Measurements from ENCODE around the gene AKAP11. TPM values are rescaled to one million over a fixed set of nuclear protein-coding genes. Genes with fewer than 3 reads are reported as not detected.

AKAP11 gene
- total RNA-seq, 1 experiment from 2014 or later = 5.2 TPM

DNA sequence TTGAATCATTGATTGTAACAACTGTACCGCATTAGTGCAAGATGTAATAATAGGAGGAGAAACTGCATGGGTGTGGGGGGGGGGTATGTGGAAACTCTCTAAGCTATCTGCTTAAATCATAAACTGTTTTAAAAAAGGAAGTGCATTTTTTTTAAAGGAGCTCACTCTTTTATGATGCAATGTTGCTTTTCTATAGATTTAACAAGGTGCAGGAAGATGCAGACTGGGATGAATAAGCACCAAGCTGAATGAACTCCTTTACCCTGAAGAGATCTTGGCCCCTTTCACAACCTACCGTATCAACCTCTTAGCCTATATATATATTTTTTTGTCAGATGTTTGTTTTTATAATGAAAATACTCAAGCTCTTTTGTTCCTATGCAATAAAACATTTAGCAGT is 95.9 kb downstream of the AKAP11 start:
- CTCF ChIA-PET = interaction anchor here (0.6 kb wide), 1 partner anchor 111 kb away, joined by 5 read pairs; no protein-coding TSS in a partner anchor
- DNase-seq = no peak

DNA sequence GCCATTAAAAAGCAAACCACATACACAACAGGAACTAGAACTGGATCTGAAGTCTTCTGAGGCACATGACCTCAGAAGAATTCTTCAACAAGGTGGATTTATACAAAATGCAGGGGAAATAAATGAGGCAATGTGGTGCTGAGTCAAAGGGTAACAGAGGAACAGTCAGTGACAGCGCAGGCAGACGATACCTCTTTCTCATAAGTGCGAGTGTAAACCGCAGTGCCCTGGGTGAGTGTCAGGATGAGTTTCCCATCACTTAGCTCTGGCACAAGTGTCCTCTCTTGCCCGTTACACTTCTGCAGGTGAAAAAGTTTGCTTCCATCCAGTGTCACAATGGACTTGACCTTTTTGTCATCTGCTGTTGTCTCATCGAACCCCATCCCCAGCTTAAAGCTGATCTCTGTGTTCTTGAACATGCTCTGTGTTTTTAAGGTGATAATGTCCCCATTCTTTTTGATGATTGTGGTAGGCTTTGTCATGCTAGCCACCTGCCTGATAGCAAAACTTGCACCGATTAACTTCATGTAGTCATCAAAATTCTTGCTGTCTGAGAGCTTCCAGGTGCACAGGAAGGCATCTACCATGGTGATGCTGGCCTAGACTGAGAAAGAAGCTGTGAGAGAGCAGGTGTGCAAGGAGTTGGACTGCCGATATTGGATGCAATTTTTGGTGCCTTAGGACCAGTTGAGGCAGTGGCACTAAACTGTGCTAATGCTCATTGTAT is 97.3 kb downstream of the AKAP11 start:
- BruUV-seq (replicated peaks) = no TSS peak
- ATAC-seq (no peak), DNase-seq (no peak)
- POLR2A ChIA-PET (ENCODE audit: unreplicated experiment) = no interaction called here
- H2AFZ ChIP-seq (ENCODE audit: low read length) = no peak overlapping the region
- no peaks in the 10 kb centered on the region for H3K36me3 ChIP-seq (ENCODE audit: low read depth, low read length)
- H3K4me3 ChIP-seq (ENCODE audit: low read length) = no peak overlapping the region
- H3K4me1 ChIP-seq (ENCODE audit: insufficient read depth, low read length) = peaks cover 6% of the 10 kb centered on the region
- no peaks in the 10 kb centered on the region for H3K9me2 ChIP-seq (replicated peaks; ENCODE audit: low read length)
- CTCF ChIA-PET = no interaction called here
- no peak overlapping the region for H3K4me2 ChIP-seq (ENCODE audit: low read length)
- no peaks in the 10 kb centered on the region for H4K20me1 ChIP-seq (ENCODE audit: low read length)
- TF ChIP-seq, protein P1, sequence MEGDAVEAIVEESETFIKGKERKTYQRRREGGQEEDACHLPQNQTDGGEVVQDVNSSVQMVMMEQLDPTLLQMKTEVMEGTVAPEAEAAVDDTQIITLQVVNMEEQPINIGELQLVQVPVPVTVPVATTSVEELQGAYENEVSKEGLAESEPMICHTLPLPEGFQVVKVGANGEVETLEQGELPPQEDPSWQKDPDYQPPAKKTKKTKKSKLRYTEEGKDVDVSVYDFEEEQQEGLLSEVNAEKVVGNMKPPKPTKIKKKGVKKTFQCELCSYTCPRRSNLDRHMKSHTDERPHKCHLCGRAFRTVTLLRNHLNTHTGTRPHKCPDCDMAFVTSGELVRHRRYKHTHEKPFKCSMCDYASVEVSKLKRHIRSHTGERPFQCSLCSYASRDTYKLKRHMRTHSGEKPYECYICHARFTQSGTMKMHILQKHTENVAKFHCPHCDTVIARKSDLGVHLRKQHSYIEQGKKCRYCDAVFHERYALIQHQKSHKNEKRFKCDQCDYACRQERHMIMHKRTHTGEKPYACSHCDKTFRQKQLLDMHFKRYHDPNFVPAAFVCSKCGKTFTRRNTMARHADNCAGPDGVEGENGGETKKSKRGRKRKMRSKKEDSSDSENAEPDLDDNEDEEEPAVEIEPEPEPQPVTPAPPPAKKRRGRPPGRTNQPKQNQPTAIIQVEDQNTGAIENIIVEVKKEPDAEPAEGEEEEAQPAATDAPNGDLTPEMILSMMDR (conservative IDR thresholded peaks at IDR 0.05; ENCODE audit: low read depth, low read length) = no peak
- H3K9ac ChIP-seq (ENCODE audit: low read length) = no peak overlapping the region
- intact Hi-C loops (cut with micrococcal nuclease) = no loop called here
- no peaks in the 10 kb centered on the region for H3F3A ChIP-seq (ENCODE audit: low read length, unreplicated experiment)
- H3K79me2 ChIP-seq (ENCODE audit: low read length) = no peaks in the 10 kb centered on the region
- H3K27me3 ChIP-seq (ENCODE audit: low read length) = no peaks in the 10 kb centered on the region
- H3K27ac ChIP-seq (ENCODE audit: low read length) = no peak overlapping the region
- no peaks in the 10 kb centered on the region for H3K9me3 ChIP-seq (ENCODE audit: low read length)

More for the DNA sequence above, 95.9 kb downstream of the AKAP11 start:
- Histone ChIP-seq H3K27me3 (ENCODE audit: low read length) (no peaks in the 10 kb centered on the region), H3K4me3 (ENCODE audit: low read length) (no peak overlapping the region), H3K36me3 (ENCODE audit: low read depth, low read length) (no peaks in the 10 kb centered on the region), H2AFZ (ENCODE audit: low read length) (no peak overlapping the region), H3K9me3 (ENCODE audit: low read length) (no peaks in the 10 kb centered on the region), H4K20me1 (ENCODE audit: low read length) (no peaks in the 10 kb centered on the region), H3K27ac (ENCODE audit: low read length) (no peak overlapping the region), H3K79me2 (ENCODE audit: low read length) (no peaks in the 10 kb centered on the region), H3K4me2 (ENCODE audit: low read length) (no peak overlapping the region), H3F3A (ENCODE audit: low read length, unreplicated experiment) (no peaks in the 10 kb centered on the region), H3K4me1 (ENCODE audit: insufficient read depth, low read length) (peaks cover 11% of the 10 kb centered on the region), H3K9ac (ENCODE audit: low read length) (no peak overlapping the region), H3K9me2 (replicated peaks; ENCODE audit: low read length) (no peaks in the 10 kb centered on the region)
- POLR2A ChIA-PET (ENCODE audit: unreplicated experiment) = interaction anchor here (0.6 kb wide), 1 partner anchor 165 kb away, joined by 7 read pairs; no protein-coding TSS in a partner anchor
- intact Hi-C loops (cut with micrococcal nuclease) = no loop called here
- BruUV-seq (replicated peaks) = no TSS peak
- no peak for TF ChIP-seq EZH2phosphoT487 (IDR thresholded peaks at IDR 0.05; ENCODE audit: borderline replicate concordance, low read length)
- no peak for TF ChIP-seq EZH2 (IDR thresholded peaks at IDR 0.05; ENCODE audit: low read length, unreplicated experiment)
- TF ChIP-seq, protein P1 (conservative IDR thresholded peaks at IDR 0.05; ENCODE audit: low read depth, low read length) = no peak
- ATAC-seq = no peak

DNA sequence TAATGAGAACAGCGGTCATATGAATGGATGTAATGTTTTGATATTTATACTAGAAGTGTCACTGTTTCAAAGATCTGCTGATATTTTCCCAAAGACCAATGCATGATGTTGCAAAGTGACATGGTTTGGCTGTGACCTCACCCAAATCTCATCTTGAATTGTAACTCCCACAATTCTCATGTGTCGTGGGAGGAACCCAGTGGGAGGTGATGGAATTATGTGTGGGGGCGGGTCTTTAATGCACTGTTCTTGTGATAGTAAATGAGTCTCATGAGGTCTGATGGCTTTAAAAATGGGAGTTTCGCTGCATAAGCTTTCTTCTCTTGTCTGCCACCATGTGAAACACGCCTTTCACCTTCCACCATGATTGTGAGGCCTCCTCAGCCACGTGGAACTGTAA is 98.3 kb downstream of the AKAP11 start:
- ChIA-PET CTCF (no interaction called here), POLR2A (ENCODE audit: unreplicated experiment) (no interaction called here)
- TF ChIP-seq, protein P1 (conservative IDR thresholded peaks at IDR 0.05; ENCODE audit: low read depth, low read length) = no peak
- TF ChIP-seq EZH2phosphoT487 (IDR thresholded peaks at IDR 0.05; ENCODE audit: borderline replicate concordance, low read length) (no peak), EZH2 (IDR thresholded peaks at IDR 0.05; ENCODE audit: low read length, unreplicated experiment) (no peak)
- H3K79me2 ChIP-seq (ENCODE audit: low read length) = no peaks in the 10 kb centered on the region
- DNase-seq (no peak), ATAC-seq (no peak)
- BruUV-seq (replicated peaks) = no TSS peak
- no peak overlapping the region for H3K4me3 ChIP-seq (ENCODE audit: low read length)
- H3K36me3 ChIP-seq (ENCODE audit: low read depth, low read length) = no peaks in the 10 kb centered on the region
- no peak overlapping the region for H3K4me2 ChIP-seq (ENCODE audit: low read length)
- no peaks in the 10 kb centered on the region for H3K9me2 ChIP-seq (replicated peaks; ENCODE audit: low read length)
- intact Hi-C loops (cut with micrococcal nuclease) = no loop called here
- no peaks in the 10 kb centered on the region for H4K20me1 ChIP-seq (ENCODE audit: low read length)
- H3K9me3 ChIP-seq (ENCODE audit: low read length) = no peaks in the 10 kb centered on the region
- H3K9ac ChIP-seq (ENCODE audit: low read length) = no peak overlapping the region
- H3K27ac ChIP-seq (ENCODE audit: low read length) = no peak overlapping the region
- H3K27me3 ChIP-seq (ENCODE audit: low read length) = no peaks in the 10 kb centered on the region
- H3F3A ChIP-seq (ENCODE audit: low read length, unreplicated experiment) = no peaks in the 10 kb centered on the region
- H2AFZ ChIP-seq (ENCODE audit: low read length) = no peak overlapping the region
- H3K4me1 ChIP-seq (ENCODE audit: insufficient read depth, low read length) = no peaks in the 10 kb centered on the region
